Stimulated activated CD4-positive, alpha-beta T cell treated with anti-CD3 and anti-CD28 coated beads, Interleukin-4, amount 100 ng/mL, for 4 hours (primary cell): ENCODE results near the gene P4HTM.
"Not testable (repeated sequence)": the region's sequence is repeated elsewhere in the genome, so short reads cannot be mapped to it uniquely, and the experiment has no call there.

Experiments
- DNase-seq, 2 experiments: peaks; one replicate each; pipeline ENCODE4 v3.0.0-alpha.2; 2020

The P4HTM gene

DNA sequence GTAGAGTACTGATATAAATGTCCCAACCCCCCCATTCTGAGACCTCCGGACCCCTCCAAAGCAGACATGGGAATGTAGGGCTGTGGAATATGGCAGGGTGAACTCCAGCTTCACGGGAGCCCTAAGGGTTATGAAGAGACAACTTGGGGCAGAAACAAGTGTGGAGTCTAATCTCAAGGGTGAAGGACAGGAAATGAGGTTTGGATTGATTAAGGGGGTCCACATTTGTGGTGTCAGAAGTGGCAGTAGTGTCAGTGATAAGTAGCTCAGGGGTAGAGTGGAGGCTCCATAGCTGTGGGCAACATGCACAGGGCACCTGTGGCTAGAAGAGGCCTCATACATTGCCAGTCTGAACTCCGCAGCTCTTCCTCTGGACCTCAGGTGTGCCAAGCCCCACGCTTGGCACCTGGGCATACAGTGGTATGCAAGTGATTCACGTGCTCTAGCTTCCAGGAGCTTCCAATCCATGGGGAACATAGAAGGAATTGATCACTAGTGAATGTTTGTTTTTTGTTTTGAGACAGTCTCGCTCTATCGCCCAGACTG lies 4.1 kb upstream of the P4HTM start:
- no peak for DNase-seq

- DNase-seq = no peak
These were observed 780 bp upstream of the P4HTM start for GRCh38 chr3:48989126-48989795.

DNA sequence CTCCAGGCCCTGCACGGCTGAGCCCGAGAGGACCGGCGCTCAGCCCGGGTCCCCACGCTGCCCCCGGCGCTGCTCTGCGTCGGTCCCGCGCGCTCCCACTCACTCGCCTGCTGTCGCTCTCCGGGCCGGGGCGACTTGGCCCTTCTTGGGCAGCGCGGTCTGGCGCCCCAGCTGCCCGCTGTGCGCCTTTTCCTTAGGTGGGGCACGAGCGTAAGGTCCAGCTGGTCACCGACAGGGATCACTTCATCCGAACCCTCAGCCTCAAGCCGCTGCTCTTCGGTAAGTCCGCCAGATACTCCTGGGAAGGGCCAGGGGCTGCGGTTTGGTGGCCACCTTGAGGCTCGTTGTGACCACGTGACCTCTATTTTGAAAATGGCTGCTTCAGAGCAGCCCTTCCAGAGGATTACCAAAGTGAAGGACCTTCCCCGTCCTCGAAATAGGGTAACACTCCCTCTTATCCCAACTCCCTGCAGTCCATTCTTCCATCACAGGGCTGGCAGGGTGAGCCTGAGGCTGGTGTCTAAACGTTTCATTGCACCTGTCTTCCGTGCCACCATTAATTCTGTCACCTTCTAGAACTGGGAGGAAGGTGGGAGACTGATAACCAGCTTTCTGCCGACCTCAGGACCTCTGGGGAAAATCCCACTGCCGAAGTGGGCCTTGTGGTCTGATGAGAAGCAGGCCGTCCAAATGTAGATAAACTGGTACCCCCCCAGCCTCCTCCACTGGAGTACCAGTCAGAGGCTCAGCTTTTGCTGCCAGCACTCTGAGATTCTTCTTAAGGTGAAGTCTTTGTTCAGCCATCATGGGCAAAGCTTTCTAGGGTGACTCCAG lies 812 bp downstream of the P4HTM start:
- peak in 1 of 2 experiments; percentile 10 for DNase-seq

DNA sequence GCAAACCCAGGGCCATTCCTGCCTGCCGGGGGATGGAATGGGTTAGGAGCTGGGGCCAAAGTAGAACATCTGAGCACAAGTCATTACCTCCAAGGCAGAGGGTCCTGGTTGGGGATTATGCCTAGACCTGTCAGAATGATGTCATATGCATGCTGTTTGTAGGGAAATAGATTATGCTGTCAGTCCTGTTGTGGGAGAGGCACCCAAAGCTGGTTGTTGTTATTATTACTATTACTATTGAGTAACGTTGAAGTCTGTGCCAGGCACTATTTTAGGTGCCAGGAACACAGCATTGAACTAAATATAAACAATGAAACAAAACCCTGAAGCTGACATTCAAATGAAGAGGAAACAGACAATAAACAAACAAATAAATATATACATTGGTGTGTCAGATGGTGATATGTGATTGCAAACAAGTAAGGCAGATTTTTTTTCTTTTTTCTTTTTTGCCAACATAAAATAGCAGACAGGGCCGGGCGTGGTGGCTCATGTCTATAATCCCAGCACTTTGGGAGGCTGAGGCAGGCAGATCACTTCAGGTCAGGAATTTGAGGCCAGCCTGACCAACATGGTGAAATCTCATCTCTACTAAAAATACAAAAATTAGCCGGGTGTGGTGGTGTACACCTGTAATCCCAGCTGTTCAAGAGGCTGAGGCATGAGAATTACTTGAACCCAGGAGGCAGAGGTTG lies 2.0 kb downstream of the P4HTM start:
- no peak for DNase-seq

DNA sequence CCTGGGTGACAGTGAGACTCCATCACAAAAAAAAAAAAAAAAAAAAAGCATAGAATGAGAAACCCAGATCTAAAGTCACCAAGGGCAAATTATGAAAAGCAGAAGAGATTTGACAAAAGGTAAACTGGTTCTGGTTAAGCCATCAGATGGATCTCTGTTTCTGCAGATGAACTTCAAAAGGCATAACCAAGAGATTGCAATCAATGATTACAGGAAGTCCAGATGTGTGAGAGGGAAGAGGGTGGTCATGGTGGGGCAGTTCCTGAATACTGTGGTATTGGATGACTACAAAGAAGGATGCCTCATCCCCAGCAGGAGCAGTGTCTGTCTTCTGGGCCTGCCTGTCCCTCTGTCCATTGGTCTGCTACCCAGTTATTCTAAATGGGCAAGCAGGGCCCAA lies 3.8 kb downstream of the P4HTM start:
- DNase-seq = no peak

DNA sequence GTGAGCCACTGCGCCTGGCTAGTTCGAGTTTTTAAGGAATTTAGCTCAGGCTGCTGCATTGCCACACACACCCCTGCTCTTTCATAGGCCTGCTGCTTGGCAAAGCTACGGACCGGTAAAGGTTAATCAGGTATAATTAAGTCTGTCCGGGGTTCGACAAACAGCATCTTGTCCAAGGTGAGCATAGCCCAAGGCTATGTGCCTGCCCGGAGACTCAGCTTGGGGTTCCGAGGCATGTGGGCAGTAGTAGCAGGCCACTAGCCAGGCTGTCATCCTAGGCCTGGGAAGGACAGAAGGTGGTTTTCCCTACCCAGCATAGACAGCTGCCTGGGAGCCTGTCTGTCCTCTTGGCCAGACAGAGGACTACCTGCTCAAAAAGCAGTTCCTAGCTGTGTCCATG lies 6.6 kb downstream of the P4HTM start:
- no peak for DNase-seq

DNA sequence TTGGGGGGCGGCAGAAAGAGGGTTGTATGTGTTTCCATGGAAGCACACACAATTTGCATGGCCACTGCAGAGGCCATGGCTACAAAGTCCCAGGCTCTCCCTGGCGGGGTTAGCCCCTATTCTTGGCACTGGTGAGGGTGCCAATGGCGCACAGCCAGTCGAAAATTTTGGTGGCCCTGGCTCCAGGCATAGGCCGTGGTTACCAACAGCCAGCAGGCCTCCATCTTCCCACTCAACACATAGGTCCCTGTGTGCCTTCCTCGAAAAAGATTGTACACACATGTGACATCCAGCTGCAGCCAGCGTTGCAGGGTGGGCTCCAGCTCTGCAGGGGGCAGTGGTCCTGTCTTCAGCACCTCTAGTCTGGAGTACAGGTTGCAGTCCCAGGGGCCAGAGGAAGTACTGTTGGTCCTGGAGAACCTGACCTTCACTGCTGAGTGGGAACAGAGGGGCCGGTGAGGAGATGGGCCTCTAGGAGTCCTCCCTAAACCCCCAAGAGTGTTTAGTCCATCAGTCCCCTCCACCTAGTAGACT lies 7.1 kb downstream of the P4HTM start:
- DNase-seq = no peak

- DNase-seq = no peak
These were observed 7.9 kb downstream of the P4HTM start for GRCh38 chr3:48997714-48998637.

DNA sequence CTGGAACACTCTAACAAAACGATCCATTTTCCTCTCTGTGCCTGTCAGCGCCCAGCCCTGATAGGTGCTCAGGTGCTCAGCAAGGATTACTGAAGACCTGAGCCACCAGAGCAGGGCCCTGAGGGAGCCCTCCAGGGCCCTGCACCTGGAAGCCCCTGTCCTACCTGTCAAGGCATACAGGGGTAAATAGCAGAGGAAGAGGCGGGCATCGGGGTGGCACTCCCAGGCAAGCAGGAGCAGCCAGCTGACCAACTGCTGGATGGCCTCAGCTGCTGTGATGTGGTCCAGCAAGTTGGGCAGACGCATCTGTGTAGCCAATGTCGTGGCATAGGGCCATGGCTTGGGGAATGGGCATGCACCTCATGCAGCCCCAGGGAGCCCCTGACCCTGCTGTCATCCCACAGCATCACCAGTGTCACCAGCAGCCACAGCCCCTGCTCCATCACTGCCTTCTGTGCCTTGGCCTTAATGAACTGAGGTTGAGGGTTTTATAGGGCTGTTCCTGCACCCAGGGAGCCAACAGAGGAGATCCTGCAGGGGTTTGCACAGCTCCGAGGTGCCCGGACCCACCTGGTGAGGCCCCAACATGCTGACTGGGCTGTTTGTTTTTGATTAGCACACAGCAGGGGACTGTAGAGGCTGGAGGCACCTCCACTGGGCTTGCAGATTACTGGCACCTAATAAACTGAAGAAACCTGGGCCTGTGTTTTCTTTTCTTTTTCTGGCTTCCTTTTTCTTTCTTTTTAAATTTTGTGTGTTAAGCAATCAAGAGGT lies 9.2 kb downstream of the P4HTM start:
- no peak for DNase-seq

- no peak for DNase-seq
These were observed 11.1 kb downstream of the P4HTM start for GRCh38 chr3:49001155-49001554.

DNA sequence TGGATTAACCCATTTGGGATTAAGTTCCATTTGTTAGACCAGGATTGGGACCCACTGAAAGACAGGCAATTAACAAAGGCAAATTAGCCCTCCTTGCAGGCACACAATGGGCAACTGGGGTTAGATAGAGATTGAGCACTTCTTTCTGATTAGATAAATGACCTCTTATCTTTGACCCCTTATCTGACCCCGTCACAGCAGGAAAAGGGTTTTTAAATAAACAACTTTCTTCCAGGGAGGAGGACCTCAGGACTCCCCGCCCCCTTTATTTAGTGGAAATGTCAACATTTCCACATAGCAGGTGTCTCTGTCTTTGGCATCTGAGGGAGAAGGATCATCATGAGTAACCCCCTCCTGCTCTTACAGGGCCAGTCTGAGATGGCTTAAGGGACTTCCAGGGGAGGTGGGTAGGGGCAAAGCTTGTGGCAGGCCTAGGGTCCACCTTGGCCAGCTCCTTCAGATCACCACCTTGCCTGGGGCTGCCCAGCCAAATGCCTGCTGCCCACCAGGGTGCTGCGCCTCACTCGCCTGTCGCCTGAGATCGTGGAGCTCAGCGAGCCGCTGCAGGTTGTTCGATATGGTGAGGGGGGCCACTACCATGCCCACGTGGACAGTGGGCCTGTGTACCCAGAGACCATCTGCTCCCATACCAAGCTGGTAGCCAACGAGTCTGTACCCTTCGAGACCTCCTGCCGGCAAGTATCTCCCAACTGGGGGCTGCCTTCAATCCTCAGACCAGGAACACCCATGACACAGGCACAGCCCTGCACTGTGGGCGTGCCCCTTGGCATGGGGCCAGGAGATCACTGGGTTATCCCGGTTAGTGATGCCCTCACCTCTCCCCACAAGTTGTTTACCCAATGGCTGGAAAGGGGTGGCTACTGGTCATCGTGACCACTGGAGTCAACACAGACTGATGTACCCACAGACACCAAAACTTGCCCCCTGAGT lies 14.6 kb downstream of the P4HTM start:
- no peak for DNase-seq

- no peak for DNase-seq
These were observed 15.3 kb downstream of the P4HTM start for GRCh38 chr3:49005303-49005680.

GRCh38 chr3:49005998-49006397 lies 16.0 kb downstream of the P4HTM start:
- no peak for DNase-seq

- no peak for DNase-seq
These were observed 16.5 kb downstream of the P4HTM start for GRCh38 chr3:49006408-49007067.

DNA sequence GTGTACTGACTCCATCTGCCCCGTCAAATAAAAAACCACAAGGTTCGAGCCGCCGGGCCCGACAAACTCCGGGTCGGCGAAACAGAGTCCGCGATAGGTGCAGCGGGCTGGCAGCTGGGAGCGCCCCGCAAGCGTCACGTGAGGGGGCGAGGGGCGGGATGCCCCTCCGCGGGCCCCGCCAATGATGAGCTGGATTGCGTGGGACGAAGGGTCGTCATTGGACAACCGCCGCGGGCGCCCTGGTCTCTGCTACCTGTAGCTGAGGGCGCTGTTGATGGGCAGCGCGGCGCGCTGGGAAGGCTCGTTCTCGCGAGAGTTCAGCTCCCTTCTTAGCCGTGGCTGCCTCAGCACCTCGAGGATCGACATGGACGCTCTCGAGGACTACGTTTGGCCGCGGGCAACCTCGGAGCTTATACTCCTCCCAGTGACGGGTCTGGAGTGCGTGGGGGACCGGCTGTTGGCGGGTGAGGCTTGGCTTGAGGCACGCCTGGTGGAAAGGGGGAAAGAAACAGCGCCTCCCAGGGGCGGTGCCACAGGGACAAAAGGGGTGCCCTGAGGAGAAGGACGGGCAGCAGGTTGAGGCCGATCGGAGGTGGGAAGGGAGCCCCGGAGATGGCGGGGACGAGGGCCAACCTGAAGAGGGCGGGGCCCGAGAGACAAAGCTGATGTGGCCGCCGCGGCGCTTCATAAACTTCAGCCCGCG lies 17.2 kb downstream of the P4HTM start, which contains the start of gene WDR6:
Gene WDR6, plus strand, starts transcription at position 324 of the 703 bp plus-strand sequence. Its CDS starts 41 bp downstream, at position 365.
- DNase-seq = peak; percentile 94 to 98

DNA sequence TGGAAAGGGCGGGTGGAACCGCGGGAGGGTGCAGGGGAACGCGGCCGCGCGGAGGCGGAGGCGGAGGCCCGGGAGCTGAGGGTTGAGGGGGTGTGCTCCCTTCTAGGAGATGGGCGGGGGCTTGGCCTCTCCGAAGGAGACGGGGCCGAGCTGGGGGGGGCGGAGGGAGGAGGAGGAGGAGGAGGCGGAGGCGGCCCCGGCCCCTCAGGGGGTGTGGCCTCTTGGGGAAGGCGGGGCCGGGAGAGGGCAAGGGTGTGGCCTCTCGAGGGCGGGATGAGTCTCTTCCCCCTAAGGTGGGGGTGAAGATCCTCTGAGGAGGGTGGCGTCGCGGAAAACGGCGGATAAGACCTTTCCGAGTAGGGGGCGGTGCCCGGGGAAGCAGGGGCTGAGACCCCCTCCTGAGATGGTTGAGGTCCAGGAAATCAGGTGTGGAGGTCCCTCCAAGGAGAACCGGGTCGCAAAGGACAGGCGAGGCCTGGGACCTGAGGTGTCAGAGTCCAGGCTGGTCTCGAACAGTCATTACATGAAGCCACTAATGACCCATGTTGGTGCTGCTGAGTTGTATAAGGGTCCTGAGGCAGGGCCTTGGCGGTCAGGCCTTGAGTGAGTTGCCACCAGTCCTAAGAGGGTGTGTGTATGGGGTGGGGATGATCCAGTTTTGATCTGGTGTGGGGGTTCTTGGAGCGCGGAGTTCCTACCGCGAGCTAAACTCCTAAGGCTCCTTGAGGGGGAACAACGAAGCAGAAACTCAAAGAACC lies 17.9 kb downstream of the P4HTM start:
- peak; percentile 87 to 93 for DNase-seq

- DNase-seq = not testable (repeated sequence)
These were observed 18.6 kb downstream of the P4HTM start for GRCh38 chr3:49008627-49009026.

DNA sequence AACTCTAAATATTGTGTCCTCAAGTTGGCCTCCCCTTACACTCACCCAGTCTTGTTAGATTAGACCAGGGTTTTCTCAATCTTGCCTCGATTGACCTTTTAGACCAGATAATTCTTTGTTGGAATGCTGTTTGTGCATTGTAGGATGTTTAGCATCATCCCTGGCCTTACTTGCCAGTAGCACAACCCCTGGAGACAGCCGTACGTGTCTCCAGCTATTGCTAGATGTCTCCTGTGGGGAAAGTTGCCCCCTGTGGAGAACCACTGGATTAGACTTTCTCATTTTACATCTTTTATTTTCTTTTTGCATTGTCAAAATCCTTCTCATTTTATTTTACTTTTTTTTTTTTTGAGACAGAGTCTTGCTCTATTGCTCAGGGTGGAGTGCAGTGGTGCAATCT lies 19.4 kb downstream of the P4HTM start:
- no peak for DNase-seq
